Gastrocnemius medialis (tissue), 4 donors: ENCODE measurements around the gene ESM1. TPM values are rescaled to one million over a fixed set of nuclear protein-coding genes. Genes with fewer than 3 reads are reported as not detected.

Experiments
- ATAC-seq, 2 donors: fragments of 150-250 bp; one replicate each; pipeline ENCODE4 v1.9.1; 2016
- DNase-seq, 2 donors: peaks; one replicate each; pipeline ENCODE4 v3.0.0-alpha.2; 2019
- H3K27ac ChIP-seq, 4 donors: fragments of 200-600 bp; sonication (generic); 1 replicate in 1 of 4; 2 replicates in 3 of 4; pipeline ENCODE4 v1.5.1; 2016 to 2018; ENCODE audit warnings: mild to moderate bottlenecking in 2 of 4, moderate library complexity in 1 of 4
- H3K27me3 ChIP-seq, 3 donors: fragments of 200-600 bp; sonication (generic) in 2 of 3; 1 replicate in 1 of 3; 2 replicates in 2 of 3; pipeline versions ENCODE4 v1.5.1 to v1.6.0; 2016 to 2019; ENCODE audit warnings: mild to moderate bottlenecking in 1 of 3, moderate library complexity in 1 of 3
- H3K36me3 ChIP-seq, 2 donors: fragments of 200-600 bp; sonication (generic) in 1 of 2; one replicate each; pipeline ENCODE4 v1.5.1; 2017 to 2018
- H3K4me1 ChIP-seq, 2 donors: fragments of 200-600 bp; sonication (generic) in 1 of 2; one replicate each; pipeline ENCODE4 v1.5.1; 2016 to 2017; ENCODE audit warnings: mild to moderate bottlenecking in 2 of 2
- H3K4me3 ChIP-seq, 4 donors: fragments of 200-600 bp; sonication (generic) in 3 of 4; 1 replicate in 1 of 4; 2 replicates in 3 of 4; pipeline ENCODE4 v1.5.1; 2016 to 2019; ENCODE audit warnings: mild to moderate bottlenecking in 2 of 4
- H3K9me3 ChIP-seq, 3 donors: fragments of 200-600 bp; sonication (generic) in 2 of 3; 1 replicate in 1 of 3; 2 replicates in 2 of 3; pipeline ENCODE4 v1.5.1; 2016 to 2019
- CTCF ChIP-seq, 5 experiments: fragments of 450-650 bp in 3 of 5; fragments of 200-600 bp in 2 of 5; sonication (generic) in 2 of 5; IDR thresholded peaks in 4 of 5; conservative IDR thresholded peaks in 1 of 5; 1 replicate in 4 of 5; 2 replicates in 1 of 5; pipeline ENCODE4 v1.5.1; 2016 to 2019; ENCODE audit warnings: antibody characterized with exemption in 5 of 5, mild to moderate bottlenecking in 3 of 5, moderate library complexity in 3 of 5
- POLR2A ChIP-seq, 2 donors: fragments of 450-650 bp; IDR thresholded peaks; one replicate each; pipeline ENCODE4 v1.6.1; 2017; ENCODE audit warnings: antibody characterized with exemption in 2 of 2, mild to moderate bottlenecking in 2 of 2, moderate library complexity in 2 of 2
- in situ Hi-C, 4 donors: fragments of 200-750 bp; cut with MboI; loops; one replicate each; pipeline versions ENCODE4 v1.15.0 to v1.8.0; 2017; ENCODE audit warnings: low sequenced_read_pairs in 4 of 4
- intact Hi-C: fragments of 100-400 bp; cut with DNase I; formaldehyde crosslinking; loops from one replicate; pipeline ENCODE4 v1.15.1; 2023; ENCODE audit warnings: low total_unique reads
- total RNA-seq, 4 donors: library from RNA; depleted of rRNA; stranded (reverse); fragments of >200 nt; gene quantifications; one replicate each; pipeline versions ENCODE4 v1.1.0 to v1.2.3, GENCODE V29; 2016

ESM1 gene
- total RNA-seq, 4 donors from 2014 or later, result 0.12 to 0.46 TPM; not detected in 2

- H3K9me3 ChIP-seq, result no peaks in the 10 kb centered on the region
- H3K36me3 ChIP-seq, result no peaks in the 10 kb centered on the region
- no peak overlapping the region for H3K27ac ChIP-seq
- no peak overlapping the region for H3K4me3 ChIP-seq
- ATAC-seq (no peak), DNase-seq (no peak)
- no peaks in the 10 kb centered on the region for H3K4me1 ChIP-seq
- peaks cover 0 to 5% (median 0%) of the 10 kb centered on the region in 3 donors for H3K27me3 ChIP-seq
- TF ChIP-seq CTCF (IDR thresholded peaks at IDR 0.05 in 4 of 5, conservative IDR thresholded peaks at IDR 0.05 in 1 of 5) (no peak), POLR2A (IDR thresholded peaks at IDR 0.05) (no peak)
- in situ Hi-C loops, result no loop called here
- intact Hi-C loops, result no loop called here
These were observed 3.4 kb upstream of the ESM1 start for GRCh38 chr5:54988817-54989216.

GRCh38 chr5:54988218-54988617, 2.8 kb upstream of the ESM1 start:
- Histone ChIP-seq H3K36me3 (no peaks in the 10 kb centered on the region), H3K27me3 (peaks cover 0 to 5% (median 0%) of the 10 kb centered on the region in 3 donors), H3K4me3 (no peak overlapping the region), H3K9me3 (no peaks in the 10 kb centered on the region), H3K27ac (no peak overlapping the region), H3K4me1 (no peaks in the 10 kb centered on the region)
- ATAC-seq (no peak), DNase-seq (no peak)
- intact Hi-C loops, result no loop called here
- in situ Hi-C loops, result no loop called here
- TF ChIP-seq CTCF (IDR thresholded peaks at IDR 0.05 in 4 of 5, conservative IDR thresholded peaks at IDR 0.05 in 1 of 5), result no peak
- TF ChIP-seq POLR2A (IDR thresholded peaks at IDR 0.05), result no peak

GRCh38 chr5:54986269-54986654, 869 bp upstream of the ESM1 start:
- H3K27me3 ChIP-seq, result peaks cover 0 to 5% (median 0%) of the 10 kb centered on the region in 3 donors
- intact Hi-C loops, result no loop called here
- ATAC-seq (no peak), DNase-seq (no peak)
- H3K4me3 ChIP-seq, result no peak overlapping the region
- TF ChIP-seq CTCF (IDR thresholded peaks at IDR 0.05 in 4 of 5, conservative IDR thresholded peaks at IDR 0.05 in 1 of 5), result no peak
- TF ChIP-seq POLR2A (IDR thresholded peaks at IDR 0.05), result no peak
- no peaks in the 10 kb centered on the region for H3K4me1 ChIP-seq
- H3K36me3 ChIP-seq, result no peaks in the 10 kb centered on the region
- in situ Hi-C loops, result no loop called here
- no peaks in the 10 kb centered on the region for H3K9me3 ChIP-seq
- H3K27ac ChIP-seq, result no peak overlapping the region

GRCh38 chr5:54981928-54982327, 3.5 kb downstream of the ESM1 start:
- Histone ChIP-seq H3K27me3 (peaks cover 0 to 5% (median 0%) of the 10 kb centered on the region in 3 donors), H3K27ac (no peak overlapping the region), H3K9me3 (no peaks in the 10 kb centered on the region), H3K36me3 (no peaks in the 10 kb centered on the region), H3K4me1 (no peaks in the 10 kb centered on the region), H3K4me3 (no peak overlapping the region)
- ATAC-seq, result no peak
- in situ Hi-C loops (no loop called here), intact Hi-C loops (no loop called here)
- DNase-seq, result no peak
- TF ChIP-seq CTCF (IDR thresholded peaks at IDR 0.05 in 4 of 5, conservative IDR thresholded peaks at IDR 0.05 in 1 of 5), result no peak
- TF ChIP-seq POLR2A (IDR thresholded peaks at IDR 0.05), result no peak

- H3K27ac ChIP-seq, result no peak overlapping the region
- H3K4me1 ChIP-seq, result no peaks in the 10 kb centered on the region
- no peaks in the 10 kb centered on the region for H3K9me3 ChIP-seq
- in situ Hi-C loops (no loop called here), intact Hi-C loops (no loop called here)
- no peak for TF ChIP-seq POLR2A (IDR thresholded peaks at IDR 0.05)
- TF ChIP-seq CTCF (IDR thresholded peaks at IDR 0.05 in 4 of 5, conservative IDR thresholded peaks at IDR 0.05 in 1 of 5), result no peak
- no peak for ATAC-seq
- DNase-seq, result no peak
- H3K4me3 ChIP-seq, result no peak overlapping the region
- H3K27me3 ChIP-seq, result no peaks in the 10 kb centered on the region
- H3K36me3 ChIP-seq, result no peaks in the 10 kb centered on the region
These were observed 9.7 kb downstream of the ESM1 start for GRCh38 chr5:54975701-54976100.
